Stimulated activated CD4-positive, alpha-beta T cell treated with anti-CD3 and anti-CD28 coated beads, Interleukin-1b, Interleukin-23, amount 100 ng/mL, for 1 hour (primary cell): ENCODE measurements around the gene PHF21B.

ENCODE experiments used
- DNase-seq, 2 donors: peaks; one replicate each; pipeline ENCODE4 v3.0.0-alpha.2; 2020; ENCODE audit warnings: low read depth in 2 of 2

Gene PHF21B

DNA sequence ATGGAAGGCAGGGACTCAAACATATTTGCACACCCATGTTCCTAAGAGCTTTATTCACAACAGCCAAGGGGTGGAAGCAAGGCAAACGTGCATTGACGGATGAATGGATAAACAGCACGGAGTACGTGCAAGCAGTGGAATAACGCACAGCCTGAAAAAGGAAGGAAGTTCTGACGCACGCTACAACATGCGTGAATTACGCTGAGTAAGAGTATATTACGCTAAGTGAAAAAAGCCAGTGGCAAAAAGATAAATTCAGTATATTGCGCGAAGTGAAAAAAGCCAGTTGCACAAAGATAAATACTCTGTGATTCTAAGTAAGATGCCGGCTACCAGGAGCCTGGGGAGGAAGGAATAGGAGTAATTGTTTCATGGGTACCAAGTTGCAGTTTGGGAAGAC lies 19.5 kb downstream of the PHF21B start:
- no peak for DNase-seq

DNA sequence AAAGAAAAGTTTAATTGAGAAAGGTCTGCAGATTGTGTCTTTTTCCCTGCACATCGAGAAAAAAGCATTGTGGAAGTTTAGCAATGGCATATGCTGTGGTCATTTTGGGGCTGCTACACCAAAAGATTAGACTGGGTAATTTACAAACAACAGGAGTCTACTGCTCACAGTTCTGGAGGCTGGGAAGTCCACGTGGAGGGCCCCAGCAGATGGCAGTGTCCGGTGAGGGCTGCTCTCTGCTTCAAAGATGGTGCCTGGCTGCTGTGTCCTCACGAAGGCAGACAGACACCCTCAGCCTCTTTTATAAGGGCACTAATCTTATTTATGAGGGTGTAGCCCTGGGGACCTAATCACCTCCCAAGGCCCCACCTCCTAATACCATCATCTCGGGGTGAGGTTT lies 21.1 kb downstream of the PHF21B start:
- no peak for DNase-seq

DNA sequence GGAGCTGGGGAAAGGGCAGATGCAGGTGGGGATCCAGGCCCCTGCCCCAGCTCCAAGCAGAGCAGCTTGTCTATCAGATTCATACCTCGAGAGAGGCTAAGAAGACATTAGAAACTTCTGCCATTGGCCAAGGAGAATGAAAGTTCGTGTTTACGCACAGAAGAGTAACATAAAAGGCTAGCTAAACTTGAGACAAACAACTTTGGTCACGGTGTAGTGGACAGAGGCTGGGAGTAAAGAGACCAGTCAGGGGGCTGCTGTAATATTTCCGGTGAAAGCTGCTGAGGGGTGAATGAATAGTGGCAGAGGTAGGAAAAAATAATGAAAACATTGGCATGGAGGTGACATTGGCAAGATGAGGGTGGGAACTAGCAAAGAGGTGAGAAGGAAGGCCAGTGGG lies 22.9 kb downstream of the PHF21B start:
- DNase-seq = no peak

DNA sequence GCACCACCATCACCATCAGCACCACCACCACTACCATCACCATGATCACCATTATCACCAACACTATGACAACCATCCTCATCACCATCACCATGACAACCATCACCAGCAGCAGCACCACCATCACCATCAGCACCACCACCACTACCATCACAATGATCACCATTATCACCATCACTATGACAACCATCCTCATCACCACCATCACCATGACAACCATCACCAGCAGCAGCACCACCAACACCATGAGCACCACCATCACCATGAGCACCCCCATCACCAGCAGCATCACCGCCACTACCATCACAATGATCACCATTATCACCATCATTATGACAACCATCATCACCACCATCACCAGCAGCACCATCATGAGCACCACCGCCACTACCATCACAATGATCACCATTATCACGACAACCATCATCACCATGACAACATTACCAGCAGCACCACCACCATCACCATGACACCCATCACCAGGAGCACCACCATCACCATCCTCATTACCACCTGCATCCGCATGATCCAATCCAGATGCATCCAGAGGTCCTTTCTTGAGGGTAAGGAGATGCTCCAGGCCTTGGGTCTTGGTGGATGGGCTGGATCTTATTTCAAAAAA lies 23.8 kb downstream of the PHF21B start:
- DNase-seq = no peak

DNA sequence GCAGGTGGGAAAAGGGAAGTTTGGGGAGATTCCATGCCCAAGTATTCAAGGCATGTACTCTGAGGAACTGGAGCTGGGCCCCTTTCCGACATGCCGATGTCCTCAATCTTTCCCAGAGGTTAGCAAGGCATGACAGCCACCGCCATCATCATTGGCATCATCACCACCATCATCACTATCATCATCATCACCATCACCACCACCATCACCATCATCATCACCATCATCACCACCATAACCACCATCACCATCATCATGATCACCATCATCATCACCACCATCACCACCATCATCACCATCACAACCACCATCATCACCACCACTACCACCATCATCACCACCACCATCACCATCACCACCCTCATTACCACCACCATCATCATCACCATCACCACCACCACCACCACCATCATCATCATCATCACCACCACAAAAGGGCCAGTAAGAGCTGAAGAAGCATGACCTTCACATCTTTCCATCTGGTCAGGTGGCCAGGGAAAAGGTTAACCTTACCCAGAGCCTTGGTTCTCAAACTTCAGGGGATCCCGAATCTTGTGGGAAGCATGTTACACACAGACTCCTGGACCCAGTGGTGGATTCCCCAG lies 25.8 kb downstream of the PHF21B start:
- DNase-seq = no peak

DNA sequence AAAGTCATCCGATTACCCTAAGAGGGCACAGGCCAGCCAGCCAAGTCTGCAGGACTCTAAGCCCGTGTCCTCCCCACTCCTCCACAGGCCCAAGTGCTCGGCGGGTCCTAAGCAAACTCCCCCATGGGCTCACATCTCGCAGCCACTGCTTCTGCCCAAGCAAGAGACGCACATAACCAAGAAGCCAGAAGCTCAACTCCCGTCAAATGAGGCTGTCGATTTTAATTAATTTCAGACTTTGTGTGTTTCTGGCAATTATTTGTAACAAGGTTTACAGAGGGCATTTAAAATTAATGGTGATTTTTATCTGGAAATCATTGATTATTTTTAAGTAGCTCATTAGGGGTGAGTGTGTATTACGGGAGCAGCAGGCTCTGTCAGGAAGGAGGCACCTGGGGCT lies 27.4 kb downstream of the PHF21B start:
- DNase-seq = no peak

DNA sequence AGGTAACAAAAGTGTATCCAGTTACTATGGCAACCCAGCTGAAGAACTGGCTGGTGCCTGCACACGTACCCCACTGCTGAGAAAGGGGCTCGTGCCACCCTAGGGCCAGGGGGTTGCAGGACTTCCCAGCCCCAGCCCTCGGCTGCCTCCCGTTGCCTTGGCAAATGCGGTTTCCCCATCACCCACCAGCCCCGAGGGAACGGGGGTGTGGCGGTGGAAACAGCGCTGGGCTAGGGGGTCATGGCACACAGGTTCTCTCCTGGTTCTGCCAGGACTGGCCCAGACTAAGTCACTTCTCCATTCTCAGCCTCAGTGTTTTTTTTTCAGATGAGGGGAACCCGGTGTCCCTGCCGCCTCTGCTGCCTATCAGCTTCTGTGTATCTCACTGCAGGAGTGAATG lies 27.9 kb downstream of the PHF21B start:
- no peak for DNase-seq

DNA sequence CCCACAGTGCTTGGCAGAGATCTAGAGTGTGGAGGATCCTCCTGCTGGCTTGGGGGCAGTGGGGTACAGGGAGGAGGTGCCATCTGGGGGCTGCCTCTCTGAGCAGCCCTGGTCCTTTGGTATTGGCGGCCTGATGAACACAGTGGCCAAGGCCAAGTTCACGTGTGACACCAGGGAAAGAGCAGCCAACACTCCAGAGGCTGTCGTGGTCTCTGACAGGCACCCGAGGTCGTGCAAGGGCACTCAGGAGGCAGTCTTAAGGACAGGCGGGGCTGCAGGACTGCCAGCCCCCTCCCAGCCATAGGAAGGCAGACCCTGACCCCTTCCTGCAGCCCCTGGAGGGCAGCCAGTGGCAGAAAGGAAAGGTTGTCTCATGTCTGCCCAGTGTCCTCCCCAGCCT lies 30.7 kb downstream of the PHF21B start:
- DNase-seq = no peak

DNA sequence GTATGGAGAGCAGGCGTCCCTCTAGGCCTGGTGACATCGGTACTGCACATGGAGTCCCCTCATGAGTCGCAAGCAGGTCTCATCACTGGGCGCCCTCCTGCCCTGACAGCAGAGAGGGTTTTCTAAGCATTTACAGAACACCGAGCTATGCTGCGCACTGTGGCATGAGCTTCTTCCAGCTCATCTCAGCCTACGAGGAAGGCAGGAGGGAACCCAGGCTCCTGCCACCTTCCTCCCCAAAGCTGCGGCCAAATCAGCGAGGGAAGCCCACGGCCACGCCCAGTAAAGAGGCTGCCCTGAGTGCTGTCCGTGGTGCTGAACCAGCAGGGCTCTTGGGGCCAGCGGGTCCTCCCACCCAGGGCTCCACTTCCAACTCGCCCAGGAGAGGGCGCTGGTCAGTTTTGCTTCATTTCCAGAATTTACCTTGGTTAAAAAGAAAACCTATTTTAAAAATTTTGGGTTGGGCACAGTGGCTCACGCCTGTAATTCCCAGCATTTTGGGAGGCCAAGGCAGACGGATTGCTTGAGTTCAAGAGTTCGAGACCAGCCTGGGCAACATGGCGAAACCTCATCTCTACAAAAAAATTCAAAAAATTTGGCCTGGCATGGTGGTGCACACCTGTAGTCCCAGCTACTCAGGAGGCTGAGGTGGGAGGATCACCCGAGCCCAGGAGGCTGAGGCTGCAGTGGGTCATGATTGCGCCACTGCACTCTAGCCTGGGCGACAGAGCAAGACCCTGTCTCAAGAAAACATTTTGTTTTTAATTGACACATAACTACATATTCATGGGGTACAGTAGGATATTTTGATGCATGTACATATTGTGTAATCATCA lies 34.2 kb downstream of the PHF21B start:
- DNase-seq = peak; percentile 5 to 12

DNA sequence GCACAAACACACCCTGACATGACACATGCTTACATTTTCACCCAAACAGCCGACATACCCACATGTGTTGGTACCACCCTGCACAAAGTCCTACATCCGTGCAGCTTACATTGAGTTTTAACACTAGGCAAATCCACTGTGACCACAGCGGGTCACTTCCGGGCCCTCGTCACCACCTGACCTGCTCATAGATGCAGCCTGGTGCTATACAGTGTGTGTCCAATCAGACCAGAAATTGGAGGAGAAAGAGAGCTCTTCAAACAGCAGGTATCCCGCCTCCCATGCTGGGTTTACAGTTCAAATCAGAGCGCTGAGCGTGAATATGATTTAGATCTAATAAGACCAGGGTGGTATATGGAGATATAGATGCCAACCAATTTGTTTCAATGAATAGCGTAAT lies 35.4 kb downstream of the PHF21B start:
- no peak for DNase-seq

DNA sequence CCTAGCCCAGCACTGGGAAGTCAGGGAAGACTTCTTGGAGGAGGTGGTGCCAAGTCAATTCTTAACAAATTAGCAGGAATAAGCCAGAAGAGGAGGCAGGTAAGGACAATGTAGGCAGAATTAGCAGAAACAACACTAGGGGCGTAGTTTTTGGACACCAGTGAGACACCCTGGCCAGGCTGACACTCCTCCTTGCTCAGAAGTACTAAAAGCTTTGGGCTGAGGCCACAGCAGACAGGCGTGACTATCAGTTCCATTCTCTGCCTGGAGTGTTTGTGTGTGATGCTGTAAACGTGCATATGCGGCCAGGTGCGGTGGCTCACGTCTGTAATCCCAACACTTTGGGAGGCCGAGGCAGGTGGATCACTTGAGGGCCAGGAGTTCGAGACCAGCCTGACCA lies 36.0 kb downstream of the PHF21B start:
- no peak for DNase-seq

DNA sequence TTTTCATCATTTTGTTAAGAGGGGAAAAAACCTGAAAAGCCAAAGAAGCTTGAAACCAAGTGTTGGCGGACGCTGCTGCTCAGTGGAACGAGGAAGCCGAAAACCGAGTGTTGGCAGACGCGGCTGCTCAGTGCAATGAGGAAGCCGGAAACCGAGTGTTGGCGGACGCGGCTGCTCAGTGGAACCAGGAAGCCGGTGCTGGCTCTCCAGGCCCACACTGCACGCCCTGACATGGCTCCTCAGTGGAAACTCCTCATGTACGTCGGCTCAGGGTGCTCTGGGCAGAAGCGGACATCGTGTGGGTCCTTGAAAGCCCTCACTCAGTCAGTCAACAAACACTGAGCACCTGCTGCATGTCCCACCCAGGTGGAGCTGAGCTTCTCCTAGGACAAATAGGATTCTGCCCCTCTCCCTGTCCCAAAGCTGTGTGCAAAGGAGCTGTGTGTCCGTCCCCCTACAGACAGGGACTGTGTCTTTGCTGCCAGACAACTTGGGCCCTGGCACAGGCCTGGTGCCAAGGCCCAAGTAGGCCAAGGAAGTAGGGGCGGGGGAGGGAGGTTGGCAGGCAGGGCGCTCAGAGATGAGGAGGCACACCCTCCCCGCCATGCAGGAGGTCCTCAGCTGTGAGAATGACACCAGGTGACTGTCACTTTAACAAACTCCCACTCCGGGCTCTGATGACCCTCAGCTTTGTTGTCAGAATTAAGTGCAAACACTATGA lies 37.3 kb downstream of the PHF21B start:
- DNase-seq = no peak

DNA sequence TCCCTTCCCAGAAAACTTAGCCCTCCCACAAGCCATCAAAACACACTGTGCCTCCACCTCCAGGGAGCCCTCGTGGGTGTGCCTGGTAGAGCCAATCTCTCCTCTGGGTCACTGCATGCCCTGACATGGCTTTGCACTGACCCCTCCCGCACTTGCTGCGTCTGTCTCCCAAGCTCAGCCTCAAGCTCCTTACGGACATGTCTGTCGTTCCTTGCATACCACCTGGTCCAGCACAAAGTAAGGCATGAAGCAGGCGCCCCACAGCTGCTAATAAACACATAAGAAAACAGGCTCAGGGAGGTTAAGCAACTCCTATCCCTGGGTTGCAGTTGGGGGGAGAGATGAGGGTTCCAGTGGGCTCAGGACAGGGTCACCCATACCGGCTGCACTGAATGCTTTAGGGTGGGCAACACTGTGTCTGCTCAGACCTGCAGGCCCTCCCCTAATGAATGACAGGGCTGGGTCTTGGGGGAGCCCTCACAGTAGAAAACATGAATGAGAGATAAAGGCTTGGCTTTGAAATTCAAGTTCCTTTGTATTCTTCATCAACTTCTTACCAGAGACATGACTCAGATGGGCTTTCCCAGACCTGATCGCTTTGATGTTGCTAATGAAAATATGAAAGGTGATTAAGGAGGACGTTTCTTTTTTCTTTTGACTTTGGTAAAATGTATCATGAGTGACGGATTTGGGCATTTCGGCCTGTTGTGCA lies 38.0 kb downstream of the PHF21B start:
- no peak for DNase-seq

DNA sequence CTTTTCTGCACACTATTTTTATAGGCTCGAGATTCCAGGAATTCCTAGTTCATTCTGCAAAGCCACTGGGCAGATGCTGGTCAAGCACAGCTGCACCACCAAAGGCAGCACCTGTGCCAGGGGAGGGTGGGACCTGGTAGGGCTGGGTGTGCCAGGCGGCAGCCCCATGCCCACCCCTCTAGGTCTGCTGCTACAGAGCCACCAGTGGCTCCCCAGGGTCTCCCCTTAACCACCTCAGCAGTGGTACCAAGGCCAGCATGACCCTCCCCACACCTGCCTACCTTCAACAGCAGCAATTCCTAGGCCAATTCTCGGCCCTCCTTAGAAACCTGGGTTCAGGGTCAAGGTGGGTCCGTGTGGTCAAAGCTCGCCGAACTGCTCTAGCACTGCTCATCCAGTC lies 39.5 kb downstream of the PHF21B start:
- DNase-seq = no peak

DNA sequence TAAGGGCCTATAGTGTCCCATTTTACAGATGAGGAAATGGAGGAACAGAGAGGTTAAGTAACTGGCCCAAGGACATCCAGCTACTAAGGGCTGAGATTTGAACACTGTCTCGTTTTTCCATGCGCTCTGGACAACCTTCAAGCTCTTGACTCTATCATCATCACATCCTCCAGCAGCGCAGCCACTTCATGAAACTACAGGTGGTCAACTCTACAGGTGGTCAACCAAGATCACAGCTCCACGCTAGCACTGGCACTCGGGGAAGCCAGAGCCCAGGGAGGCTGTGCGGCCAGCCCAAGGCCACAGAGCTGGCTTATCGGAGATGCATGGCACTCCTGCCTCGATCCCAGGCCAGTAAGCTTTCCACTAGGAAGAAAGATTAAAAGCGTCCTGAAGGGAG lies 40.0 kb downstream of the PHF21B start:
- no peak for DNase-seq

DNA sequence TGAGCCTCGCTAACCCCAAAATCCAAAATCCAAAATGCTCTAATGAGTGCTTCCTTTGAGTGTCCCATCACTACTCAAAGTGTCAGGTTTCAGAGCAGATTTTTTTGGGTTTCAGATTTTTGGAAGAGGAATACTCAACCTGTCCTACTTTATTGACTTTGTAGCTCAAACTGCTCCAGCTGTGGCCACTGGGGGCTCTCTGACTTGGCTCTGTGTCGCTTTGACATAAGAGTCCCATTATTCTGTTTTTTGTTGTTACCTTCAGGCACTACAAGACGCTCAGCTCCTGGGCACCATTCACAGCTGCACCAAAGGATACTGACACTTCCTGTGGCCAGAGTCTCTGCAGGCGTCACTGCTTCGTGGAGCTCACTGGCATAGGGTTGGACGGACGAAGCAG lies 41.1 kb downstream of the PHF21B start:
- no peak for DNase-seq

DNA sequence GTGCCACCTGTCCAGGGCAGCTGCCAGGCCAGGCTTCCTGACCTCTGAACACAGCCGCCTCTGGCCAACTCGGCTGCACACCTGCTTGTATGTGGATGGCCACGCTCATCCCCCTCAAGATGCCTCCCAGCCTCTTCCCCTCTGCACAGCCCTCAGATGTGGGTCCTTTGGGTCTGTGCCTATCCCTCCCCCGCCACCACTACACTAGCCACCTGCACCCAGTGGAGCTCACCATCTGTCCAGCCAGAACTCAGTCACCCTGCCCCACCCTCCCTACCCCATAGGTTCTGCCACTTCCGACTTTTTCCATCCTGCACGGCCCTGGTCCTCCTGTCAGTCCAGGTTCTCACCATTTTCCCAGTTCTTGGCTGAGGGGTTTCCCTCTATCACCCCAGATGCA lies 44.6 kb downstream of the PHF21B start:
- no peak for DNase-seq

DNA sequence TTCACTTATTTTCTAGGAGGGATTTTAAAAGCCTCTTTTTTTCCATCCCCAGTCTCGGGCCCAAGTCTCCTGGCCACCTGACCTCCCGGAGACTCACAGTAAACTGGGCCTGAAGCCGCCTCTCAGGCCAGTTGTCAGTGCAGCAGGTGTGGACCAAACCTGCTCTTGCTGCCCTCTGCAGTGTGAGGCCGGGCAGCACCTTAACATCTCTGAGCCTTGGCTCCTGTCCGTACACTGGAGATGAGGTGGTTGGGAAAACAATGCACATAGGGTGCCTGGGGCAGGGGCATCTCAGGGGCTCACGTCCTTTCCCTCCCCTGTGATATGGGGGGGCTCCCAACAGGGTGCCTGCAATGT lies 45.1 kb downstream of the PHF21B start:
- DNase-seq = no peak

DNA sequence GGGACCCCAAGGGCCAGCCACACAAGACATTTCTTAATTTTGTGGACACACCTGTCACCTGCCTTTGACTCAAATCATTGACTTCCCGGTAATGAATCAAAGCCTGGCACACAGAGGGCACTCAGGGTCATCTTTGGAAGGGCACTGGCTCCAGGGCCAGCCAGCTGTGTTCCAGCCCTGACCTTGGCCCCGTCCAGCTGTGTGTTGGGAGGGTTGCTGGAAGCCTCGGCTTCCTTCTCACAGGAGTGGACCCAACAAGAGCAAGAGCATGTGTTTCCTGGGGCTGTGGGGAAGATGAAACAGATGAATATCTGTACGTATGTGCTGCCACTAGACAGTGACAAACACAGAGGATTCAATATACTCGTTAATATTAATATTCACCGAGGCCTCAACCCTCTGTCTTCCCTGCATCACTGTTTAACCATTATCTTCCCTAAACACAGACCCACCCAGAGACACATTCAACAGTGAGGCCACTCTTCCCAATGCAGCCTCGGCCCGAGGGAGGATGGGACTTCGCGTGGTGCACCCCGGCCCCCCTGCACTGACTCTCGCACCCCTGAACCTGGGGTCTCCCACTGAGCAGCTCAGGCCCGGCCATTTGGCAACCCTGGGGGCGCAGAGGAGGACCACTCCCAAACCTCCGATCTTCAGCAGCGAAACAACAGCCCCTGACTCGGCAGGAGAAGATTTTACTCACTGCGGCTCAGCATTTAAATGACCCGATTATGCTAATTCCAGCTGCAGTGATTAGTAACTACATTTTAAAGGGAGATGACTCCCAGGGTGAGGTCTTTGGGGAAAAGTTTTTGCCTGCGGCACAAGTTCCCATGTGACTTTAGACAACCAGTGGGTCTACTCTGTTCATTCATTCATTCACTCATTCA lies 45.7 kb downstream of the PHF21B start:
- DNase-seq = no peak

DNA sequence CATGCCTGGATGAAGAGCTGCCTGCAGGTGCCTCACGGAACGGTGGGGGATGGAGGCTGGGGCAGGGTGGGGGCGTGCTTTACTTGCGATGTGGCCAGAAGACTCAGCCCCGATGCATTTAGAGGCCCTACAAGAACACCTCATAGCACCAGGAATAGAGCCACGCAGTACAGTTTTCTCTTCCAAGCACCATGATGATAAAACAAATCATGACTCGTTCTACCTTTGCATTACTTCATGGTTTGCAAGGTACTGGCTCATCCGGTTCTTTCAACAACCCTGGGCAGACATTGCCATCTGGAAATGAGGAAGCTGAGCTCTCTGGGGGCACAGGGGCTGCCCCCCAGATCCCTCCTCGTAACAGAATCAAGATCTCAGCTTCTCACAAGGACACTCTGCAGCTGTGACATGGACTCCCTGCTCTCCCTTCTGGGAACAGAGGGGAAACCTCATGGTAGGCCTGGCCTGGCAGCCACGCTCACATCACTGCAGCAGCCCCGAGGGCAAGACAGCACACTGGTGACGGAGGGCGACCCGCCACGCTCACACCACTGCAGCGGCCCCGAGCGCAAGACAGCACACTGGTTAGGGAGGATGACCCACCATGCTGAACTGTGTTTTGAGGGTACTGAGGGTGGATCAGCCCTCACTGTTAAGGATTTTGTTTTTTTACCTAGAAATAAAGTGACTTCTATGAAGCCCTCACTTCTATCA lies 46.9 kb downstream of the PHF21B start:
- DNase-seq = no peak
